Activated naive CD8-positive, alpha-beta T cell treated with anti-CD3 and anti-CD28 coated beads, Interleukin-2, amount 50 U/mL, for 24 hours (primary cell): ENCODE measurements around the gene HRH3.

Experiments used
- ATAC-seq: fragments of 150-1000 bp; cut with Tn5 transposase; one replicate; pipeline ENCODE4 v1.10.0; 2021
- DNase-seq: peaks from one replicate; pipeline ENCODE4 v3.0.0; 2021
- H3K27ac Mint-ChIP-seq: one replicate; pipeline ENCODE4 v1.8.0; 2021; ENCODE audit warnings: mild to moderate bottlenecking, mixed read lengths
- H3K27me3 Mint-ChIP-seq: one replicate; pipeline ENCODE4 v1.8.0; 2021; ENCODE audit warnings: mixed read lengths
- H3K36me3 Mint-ChIP-seq: one replicate; pipeline ENCODE4 v1.8.0; 2021; ENCODE audit warnings: low read depth, mixed read lengths
- H3K4me1 Mint-ChIP-seq: one replicate; pipeline ENCODE4 v1.8.0; 2021; ENCODE audit warnings: mixed read lengths
- H3K4me3 Mint-ChIP-seq: one replicate; pipeline ENCODE4 v1.8.0; 2021; ENCODE audit warnings: mild to moderate bottlenecking, moderate library complexity, mixed read lengths
- H3K9me3 Mint-ChIP-seq: one replicate; pipeline ENCODE4 v1.8.0; 2021; ENCODE audit warnings: mixed read lengths

Gene HRH3

GRCh38 chr20:62219992-62220665 is at the start of gene HRH3:
HRH3 (minus strand) TSS chr20:62220278; CDS start chr20:62219970, 308 bp downstream.
- Mint-ChIP-seq H3K27ac (no peak within 1 kb of the TSS), H3K4me1 (no peaks in the 10 kb centered on the region), H3K4me3 (no peak within 1 kb of the TSS), H3K27me3 (peaks cover 50% of the 10 kb centered on the region), H3K36me3 (no peaks in the 10 kb centered on the region), H3K9me3 (no peaks in the 10 kb centered on the region)
- ATAC-seq (peak; percentile 34), DNase-seq (peak; percentile 32)

- Mint-ChIP-seq H3K4me1 (peaks cover 1% of the 10 kb centered on the region), H3K27me3 (no peaks in the 10 kb centered on the region), H3K9me3 (no peaks in the 10 kb centered on the region), H3K36me3 (peaks cover 13% of the 10 kb centered on the region), H3K27ac (no peak overlapping the region), H3K4me3 (no peak overlapping the region)
- ATAC-seq (no peak), DNase-seq (no peak)
These were observed 49.8 kb upstream of the HRH3 start for GRCh38 chr20:62269871-62270270.

- Mint-ChIP-seq H3K27me3 (no peaks in the 10 kb centered on the region), H3K4me3 (no peak overlapping the region), H3K9me3 (no peaks in the 10 kb centered on the region), H3K27ac (no peak overlapping the region), H3K36me3 (peaks cover 17% of the 10 kb centered on the region), H3K4me1 (no peaks in the 10 kb centered on the region)
- ATAC-seq (no peak), DNase-seq (no peak)
These were observed 49.3 kb upstream of the HRH3 start for GRCh38 chr20:62269378-62269777.

GRCh38 chr20:62268228-62268900 is 48.3 kb upstream of the HRH3 start:
- Mint-ChIP-seq H3K27ac (no peak overlapping the region), H3K27me3 (no peaks in the 10 kb centered on the region), H3K4me1 (no peaks in the 10 kb centered on the region), H3K36me3 (peaks cover 19% of the 10 kb centered on the region), H3K4me3 (no peak overlapping the region), H3K9me3 (no peaks in the 10 kb centered on the region)
- ATAC-seq: no peak
- DNase-seq: no peak

- Mint-ChIP-seq H3K4me1 (no peaks in the 10 kb centered on the region), H3K4me3 (no peak overlapping the region), H3K27ac (no peak overlapping the region), H3K36me3 (peaks cover 19% of the 10 kb centered on the region), H3K27me3 (no peaks in the 10 kb centered on the region), H3K9me3 (no peaks in the 10 kb centered on the region)
- ATAC-seq: no peak
- DNase-seq: no peak
These were observed 47.5 kb upstream of the HRH3 start for GRCh38 chr20:62267543-62267942.

GRCh38 chr20:62266851-62267250 is 46.8 kb upstream of the HRH3 start:
- Mint-ChIP-seq H3K9me3 (no peaks in the 10 kb centered on the region), H3K36me3 (peaks cover 21% of the 10 kb centered on the region), H3K4me1 (no peaks in the 10 kb centered on the region)

GRCh38 chr20:62266340-62266739 is 46.3 kb upstream of the HRH3 start:
- H3K4me3 Mint-ChIP-seq: no peak overlapping the region
- H3K36me3 Mint-ChIP-seq: peaks cover 24% of the 10 kb centered on the region
- no peak for ATAC-seq
- H3K27ac Mint-ChIP-seq: no peak overlapping the region
- DNase-seq: no peak
- H3K27me3 Mint-ChIP-seq: no peaks in the 10 kb centered on the region
- H3K4me1 Mint-ChIP-seq: no peaks in the 10 kb centered on the region
- H3K9me3 Mint-ChIP-seq: no peaks in the 10 kb centered on the region

More at GRCh38 chr20:62266851-62267250, 46.8 kb upstream of the HRH3 start:
- DNase-seq (no peak), ATAC-seq (no peak)
- H3K27ac Mint-ChIP-seq: no peak overlapping the region
- H3K27me3 Mint-ChIP-seq: no peaks in the 10 kb centered on the region
- H3K4me3 Mint-ChIP-seq: no peak overlapping the region

- Mint-ChIP-seq H3K4me3 (no peak overlapping the region), H3K36me3 (peaks cover 24% of the 10 kb centered on the region), H3K9me3 (no peaks in the 10 kb centered on the region)
These were observed 45.3 kb upstream of the HRH3 start for GRCh38 chr20:62265365-62265764.

GRCh38 chr20:62263396-62263795 is 43.3 kb upstream of the HRH3 start:
- no peaks in the 10 kb centered on the region for H3K9me3 Mint-ChIP-seq
- H3K36me3 Mint-ChIP-seq: peaks cover 24% of the 10 kb centered on the region
- no peak for ATAC-seq
- H3K4me3 Mint-ChIP-seq: no peak overlapping the region
- no peak for DNase-seq
- H3K4me1 Mint-ChIP-seq: no peaks in the 10 kb centered on the region
- H3K27ac Mint-ChIP-seq: no peak overlapping the region
- H3K27me3 Mint-ChIP-seq: no peaks in the 10 kb centered on the region

More at GRCh38 chr20:62265365-62265764, 45.3 kb upstream of the HRH3 start:
- Mint-ChIP-seq H3K27me3 (no peaks in the 10 kb centered on the region), H3K4me1 (no peaks in the 10 kb centered on the region), H3K27ac (no peak overlapping the region)
- no peak for DNase-seq
- no peak for ATAC-seq

- ATAC-seq: no peak
- Mint-ChIP-seq H3K9me3 (no peaks in the 10 kb centered on the region), H3K27ac (no peak overlapping the region), H3K27me3 (no peaks in the 10 kb centered on the region), H3K36me3 (peaks cover 20% of the 10 kb centered on the region), H3K4me1 (no peaks in the 10 kb centered on the region), H3K4me3 (no peak overlapping the region)
- no peak for DNase-seq
These were observed 42.0 kb upstream of the HRH3 start for GRCh38 chr20:62262064-62262463.

- no peaks in the 10 kb centered on the region for H3K27me3 Mint-ChIP-seq
- H3K9me3 Mint-ChIP-seq: no peaks in the 10 kb centered on the region
- ATAC-seq (no peak), DNase-seq (no peak)
- no peak overlapping the region for H3K4me3 Mint-ChIP-seq
- H3K36me3 Mint-ChIP-seq: peaks cover 10% of the 10 kb centered on the region
- no peaks in the 10 kb centered on the region for H3K4me1 Mint-ChIP-seq
- no peak overlapping the region for H3K27ac Mint-ChIP-seq
These were observed 39.2 kb upstream of the HRH3 start for GRCh38 chr20:62259294-62259565.

- ATAC-seq: no peak
- H3K4me1 Mint-ChIP-seq: peaks cover 2% of the 10 kb centered on the region
- no peaks in the 10 kb centered on the region for H3K27me3 Mint-ChIP-seq
- peaks cover 9% of the 10 kb centered on the region for H3K36me3 Mint-ChIP-seq
- H3K9me3 Mint-ChIP-seq: no peaks in the 10 kb centered on the region
- no peak overlapping the region for H3K4me3 Mint-ChIP-seq
- no peak overlapping the region for H3K27ac Mint-ChIP-seq
- no peak for DNase-seq
These were observed 38.6 kb upstream of the HRH3 start for GRCh38 chr20:62258499-62259293.

- Mint-ChIP-seq H3K36me3 (peaks cover 4% of the 10 kb centered on the region), H3K4me1 (peaks cover 8% of the 10 kb centered on the region), H3K27ac (no peak overlapping the region), H3K9me3 (no peaks in the 10 kb centered on the region), H3K4me3 (no peak overlapping the region), H3K27me3 (no peaks in the 10 kb centered on the region)
- ATAC-seq (no peak), DNase-seq (no peak)
These were observed 35.9 kb upstream of the HRH3 start for GRCh38 chr20:62255976-62256375.

- Mint-ChIP-seq H3K4me1 (peaks cover 12% of the 10 kb centered on the region), H3K27me3 (no peaks in the 10 kb centered on the region), H3K27ac (no peak overlapping the region), H3K36me3 (peaks cover 4% of the 10 kb centered on the region), H3K9me3 (no peaks in the 10 kb centered on the region), H3K4me3 (no peak overlapping the region)
- no peak for ATAC-seq
- DNase-seq: no peak
These were observed 34.1 kb upstream of the HRH3 start for GRCh38 chr20:62254021-62254724.
